Ramos (cell line): ENCODE measurements around the gene BAIAP2L1.

Experiments used
- in situ Hi-C: fragments of 300-500 bp; cut with MboI; formaldehyde crosslinking; loops from one replicate; pipeline ENCODE4 v1.14.3; 2022; ENCODE audit warnings: low sequenced_read_pairs; ENCODE audit not compliant: unreplicated experiment

The BAIAP2L1 gene

GRCh38 chr7:98300595-98301372 is 100.1 kb downstream of the BAIAP2L1 start:
- in situ Hi-C loops, result no loop called here

GRCh38 chr7:98297626-98298286 is 103.1 kb downstream of the BAIAP2L1 start:
- in situ Hi-C loops, result no loop called here

GRCh38 chr7:98296833-98297232 is 104.1 kb downstream of the BAIAP2L1 start:
- in situ Hi-C loops, result no loop called here

GRCh38 chr7:98295467-98296192 is 105.3 kb downstream of the BAIAP2L1 start:
- in situ Hi-C loops, result no loop called here

GRCh38 chr7:98294798-98295382 is 106.0 kb downstream of the BAIAP2L1 start:
- in situ Hi-C loops, result no loop called here

- in situ Hi-C loops, result no loop called here
Observed at GRCh38 chr7:98294326-98294725, 106.6 kb downstream of the BAIAP2L1 start.

GRCh38 chr7:98293746-98294145 is 107.1 kb downstream of the BAIAP2L1 start:
- in situ Hi-C loops, result no loop called here

- in situ Hi-C loops, result no loop called here
Observed at GRCh38 chr7:98293265-98293664, 107.6 kb downstream of the BAIAP2L1 start.

- in situ Hi-C loops, result no loop called here
Observed at GRCh38 chr7:98291717-98292116, 109.2 kb downstream of the BAIAP2L1 start.

- in situ Hi-C loops, result no loop called here
Observed at GRCh38 chr7:98289333-98289875, 111.5 kb downstream of the BAIAP2L1 start.

GRCh38 chr7:98288064-98288823 is 112.6 kb downstream of the BAIAP2L1 start:
- in situ Hi-C loops, result no loop called here

- in situ Hi-C loops, result no loop called here
Observed at GRCh38 chr7:98287486-98287959, 113.4 kb downstream of the BAIAP2L1 start.

GRCh38 chr7:98286701-98287485 is 114.0 kb downstream of the BAIAP2L1 start:
- in situ Hi-C loops, result no loop called here

- in situ Hi-C loops, result no loop called here
Observed at GRCh38 chr7:98286093-98286539, 114.8 kb downstream of the BAIAP2L1 start.

GRCh38 chr7:98285157-98286092 is 115.5 kb downstream of the BAIAP2L1 start:
- in situ Hi-C loops, result no loop called here

- in situ Hi-C loops, result no loop called here
Observed at GRCh38 chr7:98284335-98285036, 116.4 kb downstream of the BAIAP2L1 start.

GRCh38 chr7:98283887-98284222 is 117.0 kb downstream of the BAIAP2L1 start:
- in situ Hi-C loops, result no loop called here
